Heart left ventricle (tissue), 13 donors: ENCODE measurements around the gene TMEM167B.

ENCODE experiments used
- CTCF ChIP-seq, 12 donors: fragments of 200-600 bp; sonication (generic) in 4 of 12; IDR thresholded peaks; one replicate each; pipeline versions ENCODE4 v1.5.0 to v1.8.0; 2018 to 2022; ENCODE audit warnings: antibody characterized with exemption in 12 of 12, mild to moderate bottlenecking in 5 of 12
- POLR2A ChIP-seq, 2 donors: fragments of 450-650 bp; IDR thresholded peaks; one replicate each; pipeline ENCODE4 v1.6.1; 2017; ENCODE audit warnings: antibody characterized with exemption in 2 of 2, mild to moderate bottlenecking in 2 of 2, moderate library complexity in 2 of 2
- donor health status: ischemic (EF 13 %, LVEDD 7.1; RV severe dilation, severe dysfunction).
- donor health status: DM: no; HTN: yes; CAD: no.
- donor health status: DM: no; HTN: no; CAD: no.
- donor health status: ischemic (EF 25% LVEDD 6.9; RV normal size, moderate dysfunction).
- donor health status: ischemic (EF 25% LVEDD 5.7; RV mildly dilated, moderate dysfunction).
- donor health status: ischemic (EF 35%, LVEDD 5.7; RV mildly dilated, moderate dysfunction).
- donor health status: nonischemic (EF 11% LVEDD 7.7; RV severe dilation, severe dysfunction).
- donor health status: DM: yes; HTN: yes; CAD: no.
- donor health status: PGD.
- donor health status: ischemic (EF 29% LVEDD 5.4; RV normal size, mild dysfunction).
- donor health status: nonischemic (EF 23%, LVEDD 6.1; RV moderate dilation, normal function).

- no peak for TF ChIP-seq CTCF (IDR thresholded peaks at IDR 0.05)
- no peak for TF ChIP-seq POLR2A (IDR thresholded peaks at IDR 0.05)
Measured at GRCh38 chr1:109050228-109050995, 40.2 kb upstream of the TMEM167B start.
